ENCODE measurements around the gene SLC66A1. TPM values are rescaled to one million over a fixed set of nuclear protein-coding genes. Genes with fewer than 3 reads are reported as not detected.

Gene SLC66A1
- total RNA-seq, 1 donor from 2014 or later = 22.4 TPM

DNA sequence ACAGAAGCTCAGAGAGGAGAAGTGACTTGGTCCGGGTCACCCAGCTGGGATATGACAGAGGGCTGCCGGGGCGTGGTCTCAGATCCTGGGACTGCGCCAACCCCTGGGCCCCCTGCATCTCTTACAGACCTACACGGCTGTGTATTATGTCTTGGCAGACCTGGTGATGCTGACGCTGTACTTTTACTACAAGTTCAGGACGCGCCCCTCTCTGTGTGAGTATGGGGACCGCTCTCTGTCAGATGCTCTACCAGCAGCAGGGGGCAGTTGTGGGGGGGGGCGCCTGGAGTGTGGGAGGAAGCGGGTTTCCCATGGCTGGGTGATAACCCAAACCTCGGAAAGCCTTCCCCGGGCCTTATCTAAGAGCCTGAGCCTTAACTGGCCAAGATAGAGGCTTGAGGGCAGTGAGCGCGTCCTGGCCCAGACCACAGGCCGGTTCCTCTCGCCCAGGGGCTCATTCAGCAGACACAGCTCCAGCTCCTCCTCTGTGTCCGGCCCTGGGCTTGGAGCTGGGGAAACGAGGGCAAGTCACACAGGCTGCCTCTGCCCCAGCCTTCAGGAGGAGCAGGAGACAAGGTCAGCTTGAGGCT is 13.3 kb downstream of the SLC66A1 start:
- DNase-seq (ENCODE audit: low read depth) = no peak

DNA sequence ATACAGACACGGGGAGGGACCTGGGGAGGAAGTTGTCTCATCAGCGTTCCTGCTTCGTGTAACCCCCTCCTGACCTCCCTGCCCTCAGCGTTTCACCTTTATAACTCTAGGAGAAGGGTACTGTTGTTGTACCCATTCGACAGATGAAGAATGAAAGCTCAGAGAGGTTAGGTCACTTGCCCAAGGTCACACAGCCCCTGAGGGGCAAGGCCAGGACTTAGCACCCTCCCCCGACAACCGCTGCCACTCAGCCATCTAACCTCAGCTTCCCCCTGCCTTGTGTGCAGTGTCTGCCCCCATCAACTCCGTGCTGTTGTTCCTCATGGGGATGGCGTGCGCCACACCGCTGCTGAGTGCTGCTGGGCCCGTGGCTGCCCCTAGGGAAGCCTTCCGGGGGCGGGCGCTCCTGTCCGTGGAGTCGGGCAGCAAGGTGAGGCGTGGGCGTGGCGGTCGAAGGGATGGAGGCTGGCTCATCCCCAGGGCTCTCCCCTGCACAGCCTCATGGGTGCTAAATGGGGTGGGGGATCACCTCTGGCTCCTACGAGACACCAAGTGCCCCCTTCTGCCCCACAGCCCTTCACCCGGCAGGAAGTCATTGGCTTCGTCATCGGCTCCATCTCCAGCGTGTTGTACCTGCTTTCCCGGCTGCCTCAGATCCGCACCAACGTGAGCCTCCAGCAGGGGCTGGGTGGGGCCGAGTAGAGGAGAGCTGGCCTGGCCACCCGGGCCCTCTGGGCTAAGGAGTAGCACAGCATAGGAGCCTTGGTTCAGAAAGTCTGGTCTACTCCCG is 14.0 kb downstream of the SLC66A1 start:
- no peak for DNase-seq (ENCODE audit: low read depth)

DNA sequence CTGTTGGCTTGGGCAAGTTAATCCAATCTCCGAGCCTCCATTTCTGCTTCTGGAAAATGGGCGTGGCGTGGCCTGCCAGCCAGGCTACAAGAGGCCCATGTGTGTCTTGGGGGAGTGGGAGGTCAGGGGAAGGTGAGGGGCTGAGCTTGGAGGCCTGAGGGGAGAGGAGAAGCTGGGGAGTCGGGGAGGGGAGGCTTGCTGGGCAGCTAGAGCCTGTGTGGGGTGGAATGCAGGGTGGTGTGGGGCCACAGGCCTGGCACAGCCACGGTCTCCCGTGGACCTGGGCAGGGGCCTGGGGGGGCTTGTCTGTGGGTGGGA is 14.6 kb downstream of the SLC66A1 start:
- DNase-seq (ENCODE audit: low read depth) = no peak

DNA sequence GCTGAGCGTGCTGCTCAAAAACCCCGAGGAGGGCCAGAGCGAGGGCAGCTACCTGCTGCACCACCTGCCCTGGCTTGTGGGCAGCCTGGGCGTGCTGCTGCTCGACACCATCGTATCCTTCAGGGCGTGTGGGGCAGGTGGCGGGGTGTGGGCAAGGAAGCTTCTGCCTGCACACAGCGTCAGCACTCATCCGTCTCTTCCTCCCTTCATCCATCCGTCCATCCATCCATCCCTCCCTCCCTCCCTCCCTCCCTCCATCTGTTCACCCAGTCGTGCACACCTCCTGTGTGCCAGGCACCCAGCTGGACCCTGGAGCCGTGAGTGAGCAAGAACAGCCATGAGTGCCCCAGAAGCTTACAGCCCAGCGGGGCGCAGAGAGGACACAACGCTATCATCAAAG is 15.2 kb downstream of the SLC66A1 start:
- no peak for DNase-seq (ENCODE audit: low read depth)

DNA sequence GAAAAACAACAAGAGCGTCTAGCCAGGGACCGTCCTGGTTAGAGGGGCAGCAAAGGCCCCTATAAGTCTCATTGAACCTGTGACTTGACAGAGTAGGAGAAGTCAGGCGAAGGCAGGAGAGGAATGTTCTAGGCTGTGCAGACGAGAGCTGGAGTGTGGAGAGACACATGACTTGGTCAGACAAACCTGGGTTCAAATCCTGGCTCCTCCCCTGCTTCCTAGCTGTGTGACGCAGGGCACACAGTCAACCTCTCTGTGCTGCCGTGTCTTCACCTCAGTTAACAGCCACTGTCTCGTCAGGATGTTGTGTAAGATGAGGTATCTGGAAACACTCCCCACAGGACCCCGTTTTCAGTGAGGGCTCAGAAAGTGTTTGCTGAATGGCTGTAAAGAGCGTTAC is 15.6 kb downstream of the SLC66A1 start:
- no peak for DNase-seq (ENCODE audit: low read depth)

GRCh38 chr1:19328486-19328885 is 16.4 kb downstream of the SLC66A1 start:
- DNase-seq (ENCODE audit: low read depth) = no peak

GRCh38 chr1:19329188-19329587 is 17.1 kb downstream of the SLC66A1 start:
- no peak for DNase-seq (ENCODE audit: low read depth)

- DNase-seq (ENCODE audit: low read depth) = no peak
Measured at GRCh38 chr1:19329611-19330010, 17.5 kb downstream of the SLC66A1 start.

- DNase-seq (ENCODE audit: low read depth) = no peak
Measured at GRCh38 chr1:19330449-19331135, 18.5 kb downstream of the SLC66A1 start.

GRCh38 chr1:19331262-19331878 is 19.2 kb downstream of the SLC66A1 start:
- DNase-seq (ENCODE audit: low read depth) = no peak

DNA sequence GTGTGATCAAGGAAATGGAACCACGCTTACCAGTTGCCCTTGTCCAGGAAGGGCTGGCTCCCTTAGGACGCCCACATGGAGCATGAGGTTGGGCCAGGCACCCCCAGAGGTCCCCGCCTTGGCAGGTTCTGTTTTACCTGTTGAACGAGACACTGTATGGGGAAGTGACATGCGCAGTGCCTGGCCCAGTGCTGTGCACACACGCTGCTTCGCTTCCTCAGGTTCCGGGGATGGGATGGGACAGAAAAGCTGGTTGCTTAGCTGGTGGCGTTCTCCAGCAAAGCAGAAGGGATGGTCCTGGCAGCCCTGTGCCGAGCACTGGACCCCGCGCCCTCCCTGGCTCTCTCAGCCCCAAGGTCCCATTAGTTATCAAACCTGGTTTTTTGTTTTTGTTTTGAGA is 20.7 kb downstream of the SLC66A1 start:
- no peak for DNase-seq (ENCODE audit: low read depth)

GRCh38 chr1:19333587-19334354 is 21.6 kb downstream of the SLC66A1 start:
- DNase-seq (ENCODE audit: low read depth) = no peak

GRCh38 chr1:19336543-19336942 is 24.4 kb downstream of the SLC66A1 start:
- DNase-seq (ENCODE audit: low read depth) = peak; percentile 45

DNA sequence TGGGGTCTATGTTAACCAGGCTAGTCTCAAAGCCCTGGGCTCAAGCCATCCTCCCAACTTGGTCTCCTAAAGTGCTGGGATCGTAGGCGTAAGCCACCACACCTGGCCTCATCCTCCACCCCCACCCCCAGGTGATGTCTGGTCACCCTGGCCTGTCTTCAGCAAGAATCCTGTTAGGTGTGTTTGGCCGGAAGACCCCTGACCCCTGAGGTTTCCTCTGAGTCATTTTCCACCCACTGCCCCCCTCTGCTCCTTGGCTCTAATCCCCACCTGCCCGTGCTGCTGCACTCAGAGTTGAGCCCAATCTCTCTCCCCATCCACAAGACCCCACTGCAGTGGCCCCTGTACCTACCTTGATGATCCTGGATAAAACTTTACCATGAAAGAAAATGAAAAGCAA is 25.2 kb downstream of the SLC66A1 start:
- DNase-seq (ENCODE audit: low read depth) = no peak

GRCh38 chr1:19338323-19338762 is 26.2 kb downstream of the SLC66A1 start:
- no peak for DNase-seq (ENCODE audit: low read depth)

DNA sequence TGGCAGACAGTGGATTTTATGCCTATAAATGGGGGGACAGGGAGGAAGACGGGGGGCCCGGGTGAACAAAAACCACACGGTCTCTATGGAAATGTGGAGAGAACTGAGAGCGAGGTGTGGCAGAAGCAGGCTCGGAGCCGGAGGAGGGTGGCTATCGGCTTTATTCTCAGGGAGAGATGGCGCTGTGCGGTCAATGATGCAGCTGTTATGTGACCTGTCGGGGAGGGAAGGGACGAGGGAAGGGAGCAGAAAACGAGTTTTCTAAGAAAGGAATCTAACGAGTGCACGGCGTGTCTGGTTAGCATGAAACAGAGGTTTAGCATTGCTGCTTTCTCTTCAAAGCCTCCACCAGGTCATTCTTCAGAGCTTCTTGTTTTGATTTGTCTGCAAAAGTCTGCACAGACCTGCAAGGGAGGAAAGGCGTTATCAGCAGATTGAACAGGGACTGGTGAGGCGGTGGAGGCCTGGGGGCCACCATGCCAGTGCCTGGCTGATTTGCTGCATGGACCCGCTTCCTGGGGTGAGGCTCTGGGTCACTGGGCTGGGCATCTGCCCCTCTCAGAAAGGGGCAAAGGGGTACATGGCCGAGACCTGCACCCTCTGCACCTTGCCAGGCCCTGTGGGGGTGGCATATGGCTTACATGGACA is 27.2 kb downstream of the SLC66A1 start:
- no peak for DNase-seq (ENCODE audit: low read depth)

DNA sequence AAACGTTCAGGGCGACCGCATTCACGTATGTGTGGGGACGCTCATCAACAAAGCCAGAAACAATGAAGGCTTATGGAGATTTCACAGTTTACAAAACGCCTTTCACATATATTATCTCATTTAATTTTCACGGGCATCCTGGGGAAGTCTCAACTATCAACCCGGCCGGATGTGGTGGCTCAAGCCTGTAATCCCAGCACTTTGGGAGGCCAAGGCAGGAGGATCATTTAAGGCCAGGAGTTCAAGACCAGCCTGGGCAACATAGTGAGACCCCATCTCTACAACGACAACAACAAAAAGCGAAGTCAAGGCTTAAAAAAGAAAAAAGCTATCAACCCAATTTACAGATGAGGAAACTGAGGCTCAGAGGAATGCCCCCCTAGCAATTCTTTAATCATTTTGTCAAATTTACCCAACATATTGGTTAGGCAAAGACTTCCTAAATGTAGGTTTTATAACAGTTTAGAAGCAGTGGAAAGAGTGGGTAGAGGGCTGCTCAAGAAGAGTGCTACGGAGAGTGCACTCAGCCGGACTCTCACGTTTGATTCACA is 28.3 kb downstream of the SLC66A1 start:
- no peak for DNase-seq (ENCODE audit: low read depth)

DNA sequence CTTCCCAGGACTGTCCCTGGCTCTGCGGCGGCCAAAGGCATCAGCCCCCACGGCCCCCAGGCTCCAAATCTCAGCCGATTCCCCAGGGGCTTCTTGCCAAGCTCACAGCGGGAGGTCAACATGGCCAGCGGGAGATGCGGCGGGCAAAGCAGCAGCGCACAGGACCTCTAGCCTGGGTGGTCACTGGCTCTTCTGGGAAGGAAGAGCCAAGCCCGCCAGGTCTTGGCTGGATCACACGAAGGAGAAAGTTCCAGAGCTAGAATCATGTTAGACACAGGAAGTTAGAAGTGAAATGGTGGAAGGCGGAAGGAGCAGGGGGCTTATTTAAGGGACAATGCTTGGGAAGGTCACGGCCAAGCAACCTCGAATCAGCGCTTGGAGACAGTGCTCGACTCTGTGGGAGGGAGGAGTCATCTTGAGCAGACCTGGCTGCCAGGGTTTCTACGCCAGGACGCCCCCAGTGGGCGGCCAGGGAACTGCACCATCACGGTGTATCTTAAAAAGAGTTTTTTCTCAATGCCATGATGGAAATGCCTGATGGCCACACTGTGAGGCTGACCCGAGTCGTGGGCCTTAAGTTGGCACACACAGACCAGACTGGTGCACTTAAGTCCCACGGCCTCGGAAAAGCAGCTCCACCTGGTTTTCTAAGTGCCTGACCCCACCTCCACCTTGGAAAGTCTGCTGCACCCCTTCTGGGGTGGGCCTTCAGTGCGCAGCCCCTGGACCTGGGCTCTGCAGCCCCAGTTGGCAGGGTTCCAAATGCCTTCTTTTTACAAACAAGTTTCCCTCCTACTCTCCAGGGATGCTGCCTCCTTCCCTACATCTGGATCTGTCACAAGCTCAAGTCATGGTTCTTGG is 29.3 kb downstream of the SLC66A1 start:
- peak; percentile 52 for DNase-seq (ENCODE audit: low read depth)

GRCh38 chr1:19342062-19342750 is 30.1 kb downstream of the SLC66A1 start:
- DNase-seq (ENCODE audit: low read depth) = no peak
